ENCODE measurements around the gene LYZL6.

Gene LYZL6

GRCh38 chr17:35936063-35936462 lies 7.5 kb downstream of the LYZL6 start:
- TF ChIP-seq CTCF (conservative IDR thresholded peaks at IDR 0.05; ENCODE audit: low read depth): no peak
- ChIA-PET POLR2A (ENCODE audit: low non-redundant PET) (no interaction called here), CTCF (interaction anchor here (0.6 to 0.7 kb wide), 2 partner anchors 9 to 665 kb away, joined by 3 read pairs; partner anchors contain the start of gene MRM1)
- DNase-seq (ENCODE audit: low spot score): no peak
- no peak overlapping the region for H3K27ac ChIP-seq

GRCh38 chr17:35934760-35935159 lies 8.8 kb downstream of the LYZL6 start:
- TF ChIP-seq CTCF (conservative IDR thresholded peaks at IDR 0.05; ENCODE audit: low read depth): no peak
- ChIA-PET POLR2A (ENCODE audit: low non-redundant PET) (no interaction called here), CTCF (interaction anchor here (0.6 kb wide), 1 partner anchor 1825 kb away, joined by 3 read pairs; no protein-coding TSS in a partner anchor)
- H3K27ac ChIP-seq: no peak overlapping the region
- DNase-seq (ENCODE audit: low spot score): no peak

GRCh38 chr17:35932586-35932985 lies 10.9 kb downstream of the LYZL6 start:
- no peak overlapping the region for H3K27ac ChIP-seq
- ChIA-PET POLR2A (ENCODE audit: low non-redundant PET) (no interaction called here), CTCF (no interaction called here)

GRCh38 chr17:35931794-35932425 lies 11.6 kb downstream of the LYZL6 start:
- no peak overlapping the region for H3K27ac ChIP-seq
- ChIA-PET CTCF (interaction anchor here (1.0 to 1.5 kb wide), 2 partner anchors 14 to 16 kb away, joined by 3 to 7 read pairs; no protein-coding TSS in a partner anchor), POLR2A (ENCODE audit: low non-redundant PET) (no interaction called here)
- TF ChIP-seq CTCF (conservative IDR thresholded peaks at IDR 0.05; ENCODE audit: low read depth): no peak
- DNase-seq (ENCODE audit: low spot score): no peak

More at GRCh38 chr17:35932586-35932985, 10.9 kb downstream of the LYZL6 start:
- DNase-seq (ENCODE audit: low spot score): no peak
- no peak for TF ChIP-seq CTCF (conservative IDR thresholded peaks at IDR 0.05; ENCODE audit: low read depth)

GRCh38 chr17:35930211-35931065 lies 13.1 kb downstream of the LYZL6 start, which contains the start of gene RDM1:
Gene RDM1, minus strand, starts transcription at chr17:35930773. Its CDS starts 46 bp downstream, at chr17:35930727.
- CTCF ChIA-PET: interaction anchor here (0.6 to 1.5 kb wide), 2 partner anchors 17 kb away, joined by 3 to 7 read pairs; no protein-coding TSS in a partner anchor
- POLR2A ChIA-PET (ENCODE audit: low non-redundant PET): no interaction called here
- peak; percentile 96 for DNase-seq (ENCODE audit: low spot score)
- peak within 1 kb of the TSS; percentile 12 for H3K27ac ChIP-seq
- TF ChIP-seq CTCF (conservative IDR thresholded peaks at IDR 0.05; ENCODE audit: low read depth): no peak

- TF ChIP-seq CTCF (conservative IDR thresholded peaks at IDR 0.05; ENCODE audit: low read depth): no peak
- POLR2A ChIA-PET (ENCODE audit: low non-redundant PET): no interaction called here
- DNase-seq (ENCODE audit: low spot score): no peak
Observed at GRCh38 chr17:35927714-35928113, 15.8 kb downstream of the LYZL6 start.

More at GRCh38 chr17:35927714-35928113, 15.8 kb downstream of the LYZL6 start:
- CTCF ChIA-PET: interaction anchor here (0.7 kb wide), 1 partner anchor 1185 kb away, joined by 3 read pairs; no protein-coding TSS in a partner anchor
- no peak overlapping the region for H3K27ac ChIP-seq

Measured in RWPE1 (cell line).